GM18909 (cell line): Measurements from ENCODE around the gene POLR2E.
"Not testable (repeated sequence)": the region's sequence is repeated elsewhere in the genome, so short reads cannot be mapped to it uniquely, and the experiment has no call there.

ENCODE experiments used
- ATAC-seq: cut with Tn5 transposase; IDR thresholded peaks from one replicate; pipeline ENCODE4 v1.9.1; 2021; ENCODE audit warnings: mild to moderate bottlenecking; ENCODE audit not compliant: unreplicated experiment, poor library complexity

The POLR2E gene

DNA sequence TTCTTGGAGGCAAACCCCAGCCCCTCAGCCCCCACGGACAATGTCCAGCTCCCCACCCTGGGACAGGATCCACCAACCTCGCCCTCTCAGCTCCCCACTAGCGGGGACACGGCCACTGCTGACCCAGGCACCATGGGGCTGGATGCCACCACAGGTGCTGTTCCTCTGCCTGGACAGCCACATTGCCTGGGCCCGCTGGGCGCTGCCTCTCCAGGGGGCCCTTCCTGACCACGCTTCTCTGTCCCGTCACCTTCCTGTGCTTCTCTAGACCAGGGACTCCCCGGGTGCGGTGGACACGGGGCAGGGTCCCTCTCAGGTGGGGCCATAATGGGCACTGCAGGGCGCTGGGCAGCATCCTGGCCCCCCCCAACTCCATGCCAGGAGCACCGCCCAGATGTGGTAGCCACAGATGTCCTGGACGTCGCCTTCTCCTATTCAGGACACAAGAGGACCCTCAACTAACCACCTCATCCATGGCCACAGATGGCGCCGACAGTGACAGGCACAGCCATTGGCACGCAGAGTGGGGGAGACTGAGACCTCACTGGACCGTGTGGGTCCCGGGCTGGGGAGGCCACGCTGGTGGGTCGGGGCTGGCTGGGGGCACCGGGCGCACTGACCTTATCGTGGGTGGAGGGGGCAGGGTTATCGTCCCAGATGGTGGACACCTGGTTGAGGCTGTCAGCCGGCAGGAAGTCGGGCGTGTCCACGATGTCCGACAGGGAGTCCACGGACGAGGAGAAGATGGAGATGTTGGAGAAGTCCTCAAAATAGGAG lies 32.0 kb upstream of the POLR2E start:
- no peak for ATAC-seq

DNA sequence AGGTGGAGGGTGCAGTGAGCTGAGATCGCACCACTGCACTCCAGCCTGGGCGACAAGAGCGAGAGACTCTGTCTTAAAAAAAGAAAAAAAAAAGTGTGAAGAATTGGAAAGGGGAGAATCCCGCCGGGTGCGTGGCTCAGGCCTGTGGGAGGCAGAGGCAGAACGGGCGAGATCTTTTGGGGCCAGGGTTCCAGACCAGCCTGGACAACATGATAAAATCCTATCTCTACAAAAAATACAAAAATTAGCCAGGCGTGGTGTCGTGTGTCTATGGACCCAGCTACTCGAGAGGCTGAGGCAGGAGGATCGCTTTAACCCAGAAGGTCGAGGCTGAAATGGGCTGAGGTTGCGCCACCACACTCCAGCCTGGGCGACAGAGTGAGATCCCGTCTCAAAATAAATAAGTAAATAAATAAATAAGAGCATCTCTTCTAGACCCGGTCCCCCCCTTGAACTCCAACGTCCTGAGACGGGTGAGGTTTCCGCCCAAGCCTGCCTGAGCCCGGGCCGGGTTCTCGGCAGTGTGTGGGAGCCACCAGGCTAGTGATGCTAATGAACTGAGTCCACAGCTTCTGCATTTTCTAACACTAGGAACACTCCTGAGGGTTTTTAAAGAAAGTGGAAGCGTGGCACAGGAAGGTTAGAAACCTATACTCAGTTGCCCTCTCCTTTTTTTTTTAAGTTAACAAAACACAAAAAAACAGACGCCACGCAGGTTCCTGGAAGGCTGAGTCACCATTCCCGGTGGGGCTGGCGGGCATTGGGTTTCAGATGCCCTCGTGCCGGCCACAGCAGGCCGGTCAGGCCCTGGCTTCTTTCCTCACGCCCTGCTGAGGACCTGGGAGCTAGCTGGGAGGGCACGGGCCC lies 30.7 kb upstream of the POLR2E start:
- ATAC-seq, result no peak

DNA sequence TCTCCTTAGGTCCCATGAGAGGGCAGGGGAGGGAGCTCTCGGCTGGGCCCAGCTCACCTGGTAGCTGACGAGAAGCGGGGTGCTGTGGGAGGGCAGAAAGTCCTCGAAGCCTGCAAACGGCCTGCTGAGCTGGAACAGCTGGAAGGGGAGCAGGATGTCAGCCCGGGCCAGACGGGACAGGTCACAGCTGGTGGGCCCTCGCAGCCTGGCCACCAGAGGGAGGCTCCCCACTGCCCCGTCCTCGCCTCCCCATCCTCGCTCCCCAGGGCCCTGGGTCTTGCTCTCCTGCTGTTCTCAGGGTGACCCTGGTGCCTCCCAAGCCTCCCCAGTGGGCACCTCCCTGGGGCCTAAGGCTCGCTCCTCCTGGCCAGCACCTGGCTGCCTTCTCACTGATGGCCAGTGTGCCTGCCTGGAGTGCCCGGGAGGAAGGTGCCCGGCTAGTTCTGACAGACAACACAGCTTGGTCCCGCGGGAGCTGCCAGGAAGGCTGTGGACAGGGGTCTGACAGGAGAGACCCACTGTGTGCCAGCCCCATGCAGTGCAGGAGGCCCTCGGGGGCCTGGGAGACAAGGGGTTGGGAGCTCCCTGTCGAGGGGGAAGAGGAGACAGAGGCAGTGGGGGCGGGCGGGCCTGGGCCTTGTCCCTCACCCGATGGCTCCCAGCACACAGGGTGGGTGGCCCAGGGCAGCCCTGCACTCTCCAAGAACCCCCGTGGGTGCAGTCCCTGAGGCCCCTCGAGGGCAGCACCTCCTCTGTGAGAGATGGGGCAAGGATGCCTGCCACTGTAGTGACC lies 28.9 kb upstream of the POLR2E start:
- ATAC-seq, result no peak

DNA sequence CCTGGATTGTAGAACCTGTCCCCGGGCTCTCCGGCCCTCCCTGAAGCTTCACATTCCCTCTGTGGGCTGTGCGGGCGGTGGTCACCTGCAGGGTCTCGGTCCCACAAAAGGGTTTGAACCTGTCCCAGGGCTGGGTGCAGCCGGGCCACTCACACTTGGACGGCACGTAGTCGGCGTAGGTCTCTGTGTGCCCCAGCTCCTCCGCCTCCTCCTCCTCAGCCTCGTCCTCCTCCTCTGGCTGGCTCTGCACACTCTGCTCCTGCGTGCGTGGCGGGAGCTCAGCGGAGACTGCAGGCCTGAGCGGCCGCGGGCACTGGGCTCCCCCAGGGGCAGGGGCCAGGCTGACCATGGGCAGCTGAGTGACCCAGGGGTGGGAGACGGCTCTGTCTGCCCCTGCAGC lies 28.2 kb upstream of the POLR2E start:
- no peak for ATAC-seq

DNA sequence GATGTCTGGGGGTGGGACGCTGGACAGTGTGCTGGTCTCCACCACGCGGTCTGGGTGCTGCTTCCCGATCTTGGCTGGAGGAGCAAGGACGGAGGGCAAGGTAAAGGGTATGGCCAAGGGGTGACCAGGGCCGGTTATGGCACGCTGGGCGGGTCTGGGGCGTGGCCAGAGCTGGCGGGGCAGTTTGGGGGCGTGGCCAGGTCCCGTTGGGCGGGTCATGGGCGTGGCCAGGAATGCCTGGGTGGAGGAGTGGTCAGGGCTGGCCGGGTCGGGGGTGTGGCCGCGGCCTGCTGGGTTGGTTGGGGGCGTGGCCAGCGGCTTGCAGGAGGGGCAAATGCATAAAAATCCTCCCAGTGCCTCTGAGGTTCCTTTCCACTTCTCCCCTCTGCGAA lies 27.8 kb upstream of the POLR2E start:
- no peak for ATAC-seq

DNA sequence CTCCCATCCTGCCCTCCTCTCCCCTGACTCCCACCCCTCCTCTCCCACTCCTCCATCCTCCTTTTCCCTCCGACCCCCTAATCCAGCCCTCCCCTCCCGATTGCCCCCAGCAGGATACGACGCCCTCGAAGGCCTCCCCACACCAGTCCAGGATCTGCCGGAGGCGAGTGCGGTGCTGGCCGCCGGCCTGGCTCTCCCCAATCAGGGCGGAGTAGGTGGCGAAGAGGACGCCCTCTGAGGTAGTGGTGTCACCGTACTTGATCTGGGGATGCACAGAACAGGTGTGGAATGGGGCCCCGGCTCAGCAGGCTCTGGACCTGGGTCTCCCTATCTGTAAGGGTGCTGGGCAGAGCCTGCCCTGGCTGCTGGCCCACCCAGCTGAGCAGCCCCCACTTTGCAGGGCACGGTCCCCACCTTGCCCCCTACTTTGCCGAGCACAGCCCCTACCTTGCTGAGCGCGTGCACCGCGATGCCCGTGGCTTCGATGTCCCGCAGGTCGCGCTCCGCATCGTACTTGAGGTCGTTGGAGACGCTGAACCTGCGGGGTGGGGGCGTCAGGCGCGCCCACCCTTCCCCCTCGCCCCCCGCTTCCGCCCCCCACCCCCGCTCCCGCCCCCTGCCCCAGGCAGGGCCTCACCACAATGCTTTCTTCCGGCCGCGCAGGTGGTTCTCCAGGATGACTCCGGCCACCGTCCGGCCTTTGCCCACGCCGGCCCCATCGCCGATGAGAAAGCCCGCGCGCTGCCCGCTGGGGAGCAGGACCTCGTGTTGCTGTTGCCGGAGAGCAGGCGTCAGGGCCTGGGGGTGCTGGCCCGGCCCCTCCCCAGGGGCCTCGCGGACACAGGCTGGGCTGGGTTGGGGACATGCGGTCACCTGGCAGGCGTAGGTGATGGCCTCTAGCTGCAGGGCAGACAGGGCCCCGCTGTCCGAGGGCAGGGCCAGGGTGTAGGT lies 27.1 kb upstream of the POLR2E start:
- no peak for ATAC-seq

DNA sequence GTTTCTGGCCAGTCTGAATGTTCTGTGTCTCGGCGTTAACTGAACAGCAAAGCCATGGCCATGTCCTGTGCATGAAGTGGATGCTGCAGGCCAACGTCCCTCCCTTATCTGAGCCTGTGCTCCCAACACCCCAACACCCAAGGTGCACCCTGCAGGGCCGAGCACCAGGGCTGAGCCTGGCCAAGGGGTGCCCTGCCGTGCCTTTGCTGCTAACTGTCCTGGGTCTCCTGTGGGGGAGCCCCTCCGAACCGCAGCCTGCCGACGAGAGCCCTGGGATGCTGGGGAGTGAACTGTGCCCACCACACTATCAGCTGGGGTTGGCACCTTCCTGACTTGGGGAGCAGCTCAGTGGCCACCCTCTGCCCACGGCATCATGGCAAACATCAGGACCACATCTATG lies 26.2 kb upstream of the POLR2E start:
- ATAC-seq, result no peak

DNA sequence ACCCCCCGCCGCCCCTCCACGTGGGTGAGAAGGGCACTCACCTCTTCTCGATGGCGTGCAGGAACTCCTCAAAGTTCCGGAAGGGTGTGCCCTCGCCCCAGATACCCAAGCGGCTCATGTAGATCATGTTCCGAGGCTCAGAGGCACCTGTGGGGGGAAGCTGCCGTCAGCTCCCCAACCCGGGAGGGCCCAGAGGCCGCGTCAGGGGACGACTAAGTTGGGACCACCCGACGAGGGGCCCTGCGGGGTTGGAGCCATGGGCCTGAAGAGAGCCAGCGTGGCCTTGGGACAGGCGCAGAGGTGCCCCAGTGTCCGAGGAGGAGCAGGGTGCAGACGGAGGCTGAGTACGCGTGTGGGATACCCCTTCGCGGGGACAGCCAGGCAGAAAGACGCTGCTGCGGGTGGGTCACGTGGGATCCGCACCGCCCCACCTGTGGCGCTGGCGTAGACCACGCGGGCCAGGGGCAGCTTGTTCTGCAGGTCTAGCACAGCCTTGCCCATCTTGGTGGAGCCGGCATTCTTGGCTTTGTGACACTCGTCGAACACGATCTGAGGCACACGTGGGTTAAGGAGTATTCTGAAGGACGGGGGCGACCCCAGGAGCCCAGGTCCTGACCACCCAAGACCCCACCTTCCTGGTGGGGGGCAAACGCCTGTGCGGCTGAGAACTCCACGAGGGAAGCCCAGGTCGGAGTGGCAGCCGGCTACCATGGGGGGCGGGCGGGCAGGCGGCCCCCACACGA lies 24.5 kb upstream of the POLR2E start:
- ATAC-seq, result no peak

DNA sequence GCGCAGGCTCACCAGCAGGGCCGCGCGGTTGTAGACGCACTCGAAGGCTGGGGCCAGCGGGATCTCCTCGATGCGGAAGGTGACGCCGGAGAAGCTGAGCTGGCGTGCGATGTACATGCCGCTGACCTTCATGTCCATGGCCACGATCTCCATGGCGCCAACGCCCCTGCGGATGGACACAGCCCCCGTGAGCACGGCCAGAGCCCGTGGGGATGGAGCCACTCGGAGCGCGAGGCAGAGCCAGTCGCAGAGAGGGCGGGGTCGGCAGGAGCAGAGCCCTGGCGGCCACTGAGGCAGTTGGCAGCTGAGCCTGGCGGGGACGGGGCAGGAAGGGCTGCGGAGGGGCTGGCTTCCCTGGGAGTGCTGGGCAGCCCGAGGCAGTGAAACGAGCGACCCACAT lies 23.8 kb upstream of the POLR2E start:
- ATAC-seq, result no peak

DNA sequence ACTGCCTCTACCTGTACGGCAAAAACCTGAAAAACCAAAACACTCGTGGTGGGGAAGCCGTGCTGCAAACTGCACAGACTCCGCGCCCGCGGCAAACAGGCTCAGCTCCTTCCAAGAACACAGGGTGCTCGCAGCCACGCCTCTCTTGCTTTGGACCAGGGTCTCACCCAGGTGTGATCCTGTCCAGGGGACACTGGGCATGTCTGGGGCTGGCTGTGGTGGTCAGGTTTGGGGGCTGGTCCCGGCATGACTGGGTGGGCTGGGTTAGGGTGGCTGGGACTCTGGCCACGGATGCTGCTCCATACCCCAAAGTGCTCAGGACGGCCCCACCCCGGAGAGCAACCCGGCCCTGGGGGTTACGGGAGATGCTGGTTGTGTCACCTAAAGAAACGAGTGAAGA lies 22.5 kb upstream of the POLR2E start:
- ATAC-seq, result no peak

DNA sequence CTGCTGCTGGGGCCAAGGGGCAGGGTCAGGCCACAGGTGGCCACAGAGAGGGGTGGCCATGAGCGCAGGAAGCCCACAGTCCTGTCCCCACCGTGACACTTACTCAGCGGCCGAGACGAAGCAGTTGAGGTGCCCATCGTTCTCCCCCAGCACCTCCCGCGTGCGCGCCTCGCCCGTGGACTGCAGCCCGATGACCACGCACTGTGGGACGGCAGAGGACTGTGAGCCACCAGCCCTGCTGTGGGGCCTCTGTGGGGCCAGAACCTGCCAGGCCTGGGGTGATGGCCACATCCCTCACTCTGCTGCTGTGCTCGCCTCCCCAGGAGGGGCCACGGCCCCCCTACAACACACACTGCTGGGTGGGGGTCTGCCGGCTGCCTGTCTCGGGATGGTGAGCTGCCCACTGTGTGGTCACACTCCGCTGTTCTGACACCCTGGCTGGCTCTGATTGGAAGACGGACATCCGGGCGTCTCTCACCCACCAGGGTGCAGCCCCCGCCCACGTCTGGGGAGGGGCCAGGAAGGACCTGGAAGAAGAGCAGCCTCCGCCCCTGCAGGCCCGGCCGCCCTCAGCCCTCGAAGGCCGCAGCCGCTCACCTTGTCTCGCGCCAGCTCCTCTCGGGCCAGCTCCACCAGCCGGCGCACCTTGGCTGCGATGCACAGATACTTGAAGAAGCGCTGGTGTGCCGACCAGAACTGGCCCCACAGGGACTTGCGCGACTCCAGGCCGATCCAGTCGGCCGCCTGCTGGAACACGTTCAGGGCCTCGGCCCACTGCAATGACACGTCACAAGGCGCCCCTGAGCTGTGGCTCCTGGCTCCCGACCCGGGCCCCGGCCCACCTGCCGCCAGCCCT lies 21.8 kb upstream of the POLR2E start:
- ATAC-seq, result no peak

DNA sequence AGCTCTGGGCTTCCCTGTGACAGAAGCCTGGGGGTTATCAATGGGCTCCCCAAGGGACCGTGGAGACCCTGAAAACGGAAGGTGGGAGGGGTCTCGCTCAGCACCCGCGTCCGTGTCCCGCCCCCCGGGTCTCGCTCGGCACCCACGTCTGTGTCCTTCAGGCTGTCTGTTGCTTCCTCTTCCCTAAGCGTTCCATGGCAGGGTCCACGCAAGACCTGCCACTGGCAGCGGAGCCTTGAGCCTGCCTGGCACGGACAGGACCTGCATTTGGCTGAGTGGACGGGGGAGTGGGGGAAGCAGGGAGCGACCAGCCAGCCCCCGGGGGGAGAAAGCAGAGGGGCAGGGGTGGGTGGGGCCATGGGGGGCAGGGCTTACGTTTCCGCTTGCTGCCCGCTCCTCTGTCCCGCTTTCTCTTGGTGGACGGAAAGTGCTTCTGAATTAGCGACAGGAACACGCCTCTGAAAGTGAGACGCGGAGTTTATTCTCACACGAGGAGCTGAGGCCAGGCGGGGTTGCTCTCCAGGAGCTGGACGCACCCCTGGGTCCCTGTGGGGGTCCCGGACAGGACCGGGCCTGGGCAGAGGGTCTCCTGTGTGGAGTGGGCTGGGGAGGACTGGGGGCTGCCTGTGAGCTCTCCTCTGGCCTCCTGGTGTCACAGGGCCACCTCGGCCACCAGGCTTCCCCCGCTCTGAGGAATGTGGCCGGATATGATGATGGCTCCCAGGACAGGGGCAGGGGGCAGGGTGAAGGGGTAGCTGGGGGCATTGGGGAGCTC lies 20.7 kb upstream of the POLR2E start:
- no peak for ATAC-seq

DNA sequence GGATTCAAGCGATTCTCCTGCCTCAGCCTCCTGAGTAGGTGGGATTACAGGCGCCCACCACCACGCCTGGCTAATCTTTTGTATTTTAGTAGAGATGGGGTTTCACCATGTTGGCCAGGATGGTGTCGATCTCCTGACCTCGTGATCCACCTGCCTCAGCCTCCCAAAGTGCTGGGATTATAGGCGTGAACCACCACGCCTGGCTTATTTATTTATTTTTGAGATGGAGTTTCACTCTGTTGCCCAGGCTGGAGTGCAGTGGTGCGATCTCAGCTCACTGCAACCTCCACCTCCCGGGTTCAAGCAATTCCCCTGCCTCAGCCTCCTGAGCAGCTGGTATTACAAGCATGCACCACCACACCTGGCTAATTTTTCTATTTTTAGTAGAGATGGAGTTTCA lies 19.6 kb upstream of the POLR2E start:
- not testable (repeated sequence) for ATAC-seq

DNA sequence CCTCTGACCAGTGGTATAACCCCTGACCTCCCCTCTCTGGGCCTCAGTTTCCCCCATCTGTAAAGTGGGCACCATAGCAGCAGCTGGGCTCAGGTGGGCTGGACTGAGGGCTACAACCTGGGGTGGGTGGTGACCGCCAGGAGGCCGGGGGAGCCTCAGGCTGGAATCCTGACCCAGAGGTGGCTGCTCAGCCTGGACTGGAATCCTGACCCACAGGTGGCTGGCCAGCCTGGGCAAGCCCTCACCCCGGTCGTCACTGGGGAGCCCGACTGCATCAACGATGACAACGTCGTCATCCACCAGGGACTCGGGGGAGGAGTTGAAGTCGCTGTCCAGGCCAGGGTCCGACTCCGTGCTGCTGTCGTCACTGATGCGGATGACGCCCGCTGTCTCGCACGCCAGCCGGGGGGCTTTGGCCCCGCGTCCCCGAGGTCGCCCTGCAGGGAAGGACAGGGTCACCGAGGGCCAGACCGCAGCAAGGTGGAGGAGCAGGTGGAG lies 18.9 kb upstream of the POLR2E start:
- ATAC-seq, result no peak

DNA sequence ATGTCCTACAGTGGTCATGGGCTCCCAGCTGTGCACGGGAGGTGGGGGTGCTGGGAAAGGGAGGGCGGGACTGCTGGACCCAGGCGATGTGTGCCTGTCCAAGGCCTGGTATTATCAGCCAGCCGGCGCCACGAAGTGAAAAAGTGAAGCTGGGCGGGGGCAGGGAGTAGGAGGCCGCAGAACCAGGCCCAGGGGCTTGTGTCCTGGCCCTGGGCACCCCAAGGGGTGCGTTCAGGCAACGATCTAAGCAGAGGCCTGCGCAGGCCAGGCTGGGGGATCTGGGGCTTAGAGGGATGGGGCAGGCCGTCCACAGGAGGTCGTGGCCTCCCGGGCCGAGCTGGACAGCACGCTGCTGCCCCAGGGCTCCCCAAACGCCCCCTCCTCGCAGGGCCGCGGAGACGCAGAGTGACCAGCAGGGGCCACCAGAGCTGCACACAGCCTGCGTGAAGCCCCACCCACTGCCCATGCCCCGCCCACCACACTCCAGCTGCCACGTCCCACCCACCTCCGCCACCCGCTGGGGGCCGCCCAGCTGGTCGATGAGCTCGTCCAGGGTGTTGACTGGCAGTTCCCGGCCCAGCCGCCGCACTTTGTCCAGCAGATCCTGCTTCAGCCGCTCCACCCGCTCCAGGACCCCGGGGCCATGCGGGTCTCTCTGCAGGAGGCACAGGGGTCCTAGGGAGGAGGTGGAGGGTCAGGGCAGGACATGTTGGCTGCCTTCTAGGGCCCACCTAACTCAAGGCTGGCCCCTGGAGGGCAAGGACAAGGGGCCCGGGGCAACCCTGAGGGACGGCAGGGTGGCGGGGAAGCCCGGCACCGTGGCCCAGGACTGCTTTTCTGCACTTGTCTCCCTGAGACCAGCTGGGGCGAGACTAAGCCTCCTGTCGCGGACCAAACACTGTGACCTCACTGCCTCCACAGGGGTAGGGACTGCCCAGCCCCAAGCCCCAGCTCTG lies 18.1 kb upstream of the POLR2E start:
- no peak for ATAC-seq
